GM23338 (cell line): ENCODE data around the gene GOLGA6C. TPM values are rescaled to one million over a fixed set of nuclear protein-coding genes. Genes with fewer than 3 reads are reported as not detected.

Experiments
- ATAC-seq: fragments of 200-7000 bp; cut with Tn5 transposase; 3 replicates; pipeline ENCODE4 v1.9.1; 2020
- DNase-seq: peaks from one replicate; pipeline ENCODE4 v3.0.0-alpha.2; 2015; ENCODE audit warnings: low spot score
- H2AFZ ChIP-seq: fragments of 200-600 bp; sonication (generic); 2 replicates; pipeline ENCODE4 v1.8.0; 2016; ENCODE audit warnings: antibody characterized with exemption, mild to moderate bottlenecking, moderate library complexity
- H3F3A ChIP-seq: fragments of 200-600 bp; sonication (generic); replicated peaks from 2 replicates; pipeline ENCODE4 v1.8.0; 2017; ENCODE audit warnings: antibody characterized with exemption, mixed run types, low read depth
- H3K27ac ChIP-seq: fragments of 200-600 bp; sonication (generic); 2 replicates; pipeline ENCODE4 v1.6.1; 2016; ENCODE audit warnings: low read depth
- H3K27me3 ChIP-seq: fragments of 200-600 bp; sonication (generic); 2 replicates; pipeline ENCODE4 v1.8.0; 2016; ENCODE audit warnings: mild to moderate bottlenecking, mixed run types, moderate library complexity; ENCODE audit not compliant: insufficient read depth
- H3K36me3 ChIP-seq: fragments of 200-600 bp; sonication (generic); 2 replicates; pipeline ENCODE4 v1.8.0; 2016; ENCODE audit warnings: mild to moderate bottlenecking; ENCODE audit not compliant: insufficient read depth
- H3K4me1 ChIP-seq: fragments of 200-600 bp; sonication (generic); 2 replicates; pipeline ENCODE4 v1.8.0; 2016; ENCODE audit warnings: mild to moderate bottlenecking, moderate library complexity; ENCODE audit not compliant: insufficient read depth
- H3K4me2 ChIP-seq: fragments of 200-600 bp; sonication (generic); 2 replicates; pipeline ENCODE4 v1.7.1; 2017; ENCODE audit warnings: mixed run types
- H3K4me3 ChIP-seq: fragments of 200-600 bp; sonication (generic); 2 replicates; pipeline ENCODE4 v1.6.1; 2016; ENCODE audit warnings: mixed run types
- H3K79me2 ChIP-seq: fragments of 200-600 bp; sonication (generic); replicated peaks from 2 replicates; pipeline ENCODE4 v1.8.0; 2017; ENCODE audit warnings: mild to moderate bottlenecking; ENCODE audit not compliant: insufficient read depth
- H3K9me2 ChIP-seq: fragments of 200-600 bp; sonication (generic); 2 replicates; pipeline ENCODE4 v1.8.0; 2017; ENCODE audit not compliant: insufficient read depth
- H4K20me1 ChIP-seq: fragments of 200-600 bp; sonication (generic); replicated peaks from 2 replicates; pipeline ENCODE4 v1.8.0; 2017; ENCODE audit warnings: mild to moderate bottlenecking; ENCODE audit not compliant: insufficient read depth
- H3K27ac Mint-ChIP-seq: 2 replicates; pipeline ENCODE4 v1.8.0; 2020; ENCODE audit warnings: inconsistent platforms, mild to moderate bottlenecking, moderate library complexity, mixed read lengths
- H3K27me3 Mint-ChIP-seq: 3 replicates; pipeline ENCODE4 v1.8.0; 2022; ENCODE audit warnings: low read depth, mild to moderate bottlenecking, moderate library complexity, mixed read lengths, inconsistent platforms; ENCODE audit not compliant: insufficient read depth, poor library complexity
- H3K36me3 Mint-ChIP-seq: 3 replicates; pipeline ENCODE4 v1.8.0; 2021; ENCODE audit warnings: low read depth, mild to moderate bottlenecking, inconsistent platforms, moderate library complexity, mixed read lengths
- H3K4me1 Mint-ChIP-seq: 3 replicates; pipeline ENCODE4 v1.8.0; 2020; ENCODE audit warnings: mild to moderate bottlenecking, inconsistent platforms, mixed read lengths
- H3K4me3 Mint-ChIP-seq: 3 replicates; pipeline ENCODE4 v1.8.0; 2021; ENCODE audit warnings: moderate library complexity, mild to moderate bottlenecking, inconsistent platforms, mixed read lengths
- H3K9me3 Mint-ChIP-seq: 3 replicates; pipeline ENCODE4 v1.8.0; 2020; ENCODE audit warnings: moderate library complexity, mild to moderate bottlenecking, inconsistent platforms, mixed read lengths
- EZH2 ChIP-seq: fragments of 200-600 bp; sonication (generic); IDR thresholded peaks from one replicate; pipeline ENCODE4 v1.8.0; 2017; ENCODE audit warnings: antibody characterized with exemption, mild to moderate bottlenecking, low read depth; ENCODE audit not compliant: unreplicated experiment
- JUNB ChIP-seq: IDR thresholded peaks from one replicate; pipeline ENCODE4 v1.6.1; 2016; ENCODE audit warnings: antibody characterized with exemption; ENCODE audit not compliant: unreplicated experiment
- NANOG ChIP-seq: IDR thresholded peaks from 2 replicates; pipeline ENCODE4 v1.6.1; 2016; ENCODE audit warnings: antibody characterized with exemption, borderline replicate concordance
- POLR2AphosphoS5 ChIP-seq: IDR thresholded peaks from 2 replicates; pipeline ENCODE4 v1.6.1; 2016; ENCODE audit warnings: antibody characterized with exemption, low read depth
- STAT1 ChIP-seq: IDR thresholded peaks from one replicate; pipeline ENCODE4 v1.6.1; 2016; ENCODE audit warnings: antibody characterized with exemption; ENCODE audit not compliant: unreplicated experiment
- ZNF114 ChIP-seq: fragments of 250-450 bp; sonication (Bioruptor Pico); IDR thresholded peaks from 2 replicates; pipeline ENCODE4 v1.5.0; 2020; ENCODE audit warnings: mild to moderate bottlenecking, moderate library complexity
- ZNF331 ChIP-seq: fragments of 250-450 bp; sonication (Bioruptor Pico); IDR thresholded peaks from 2 replicates; pipeline ENCODE4 v1.5.0; 2020; ENCODE audit warnings: low read depth, mild to moderate bottlenecking, moderate library complexity
- polyA plus RNA-seq: library from polyadenylated mRNA; unstranded; fragments of >200 nt; fragmentation: Nextera tagmentation; extraction: Ambion mirVana; gene quantifications from 2 replicates; pipeline ENCODE4 v1.2.1, GENCODE V29; 2016
- total RNA-seq: library from RNA; depleted of rRNA; stranded (reverse); fragments of >200 nt; shearing (Covaris generic); gene quantifications from 2 replicates; pipeline ENCODE4 v1.2.3, GENCODE V29; 2014
- TF ChIP-seq, protein P1 (sequence below): IDR thresholded peaks from one replicate; pipeline ENCODE4 v1.6.1; 2018; ENCODE audit warnings: antibody characterized with exemption; ENCODE audit not compliant: unreplicated experiment
- TF ChIP-seq, protein P2 (sequence below): IDR thresholded peaks from 2 replicates; pipeline ENCODE4 v1.6.1; 2016; ENCODE audit warnings: antibody characterized with exemption
- TF ChIP-seq, protein P3 (sequence below), 2 experiments: fragments of 200-600 bp in 1 of 2; sonication (generic) in 1 of 2; conservative IDR thresholded peaks; 2 replicates each; pipeline versions ENCODE4 v1.5.1 to v1.6.1; 2016 to 2017; ENCODE audit warnings: antibody characterized with exemption in 2 of 2, low read depth in 2 of 2, mild to moderate bottlenecking in 2 of 2, moderate library complexity in 1 of 2
- TF ChIP-seq, protein P4 (sequence below): fragments of 250-450 bp; sonication (Bioruptor Pico); IDR thresholded peaks from 2 replicates; pipeline ENCODE4 v1.5.0; 2020; ENCODE audit warnings: mild to moderate bottlenecking, moderate library complexity

The GOLGA6C gene
- total and polyA plus RNA-seq, 2 experiments from 2014 or later, result 0.34 to 1.3 TPM

DNA sequence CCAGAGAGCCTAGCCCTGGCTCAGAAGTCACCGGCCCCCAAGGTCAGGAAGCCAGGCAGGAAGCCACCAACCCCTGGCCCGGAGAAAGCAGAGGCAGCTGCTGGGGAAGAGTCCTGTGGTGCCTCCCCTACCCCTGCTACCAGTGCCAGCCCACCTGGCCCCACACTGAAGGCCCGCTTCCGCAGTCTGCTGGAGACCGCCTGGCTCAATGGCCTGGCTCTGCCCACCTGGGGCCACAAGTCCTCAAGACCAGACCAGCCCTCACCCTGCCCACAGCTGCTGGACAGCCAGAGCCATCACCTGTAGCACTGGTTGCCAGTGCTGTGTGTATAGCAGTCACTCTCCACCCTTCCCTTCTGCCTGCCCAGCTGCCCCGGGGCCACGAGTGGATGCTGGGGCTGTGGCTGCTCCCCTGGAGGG, 47.3 kb upstream of the GOLGA6C start (continued):
- TF ChIP-seq ZNF114 (CRISPR knock-in tag) (no peak), POLR2AphosphoS5 (no peak), ZNF331 (CRISPR knock-in tag) (no peak)

DNA sequence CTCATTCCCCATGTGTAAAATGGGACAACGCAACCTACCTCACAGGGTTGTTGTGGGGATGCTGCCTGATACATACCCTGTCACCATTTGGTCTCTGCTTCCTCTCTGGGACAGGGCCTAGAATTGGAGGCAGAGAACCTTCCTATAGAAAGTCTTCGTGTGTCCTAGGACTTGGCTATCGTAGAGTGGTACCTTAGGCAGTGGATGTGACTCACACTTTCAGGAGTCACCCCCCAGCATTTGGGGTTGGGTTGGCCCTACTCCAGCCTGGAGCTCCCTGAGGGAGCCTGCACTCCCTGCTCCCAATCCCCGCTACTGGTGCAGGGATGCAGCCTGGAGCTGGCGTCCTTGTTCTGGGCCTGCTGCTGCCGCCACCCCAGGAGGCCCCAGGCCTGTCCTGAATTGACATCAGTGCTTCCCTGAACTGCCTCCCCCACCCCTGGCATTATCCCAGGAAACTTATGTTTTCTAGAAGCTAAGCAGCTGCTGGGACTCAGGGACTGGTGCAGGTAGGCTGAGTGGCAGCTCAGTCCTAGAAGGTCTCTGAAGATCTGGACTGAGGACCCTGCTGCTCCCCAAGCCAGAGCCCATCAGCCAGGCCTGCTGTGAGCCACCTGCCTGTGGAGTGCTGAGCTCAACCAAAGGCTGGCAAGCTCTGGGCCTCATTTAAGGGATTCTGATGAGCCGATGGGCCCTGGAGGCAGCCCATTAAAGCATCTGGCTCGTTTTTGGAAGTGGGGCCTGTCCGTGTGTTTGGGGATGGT, 46.5 kb upstream of the GOLGA6C start:
- no peak overlapping the region for H3K4me2 ChIP-seq
- no peaks in the 10 kb centered on the region for H3K27me3 ChIP-seq
- H3K27ac ChIP-seq, result no peak overlapping the region
- peaks cover 14% of the 10 kb centered on the region; the same call in 1 of the 2 replicates for H3K36me3 ChIP-seq
- H4K20me1 ChIP-seq, result peaks cover 43% of the 10 kb centered on the region
- Mint-ChIP-seq H3K27me3 (peaks cover 15% of the 10 kb centered on the region), H3K4me1 (peaks cover 24% of the 10 kb centered on the region), H3K36me3 (peaks cover 42% of the 10 kb centered on the region), H3K9me3 (no peaks in the 10 kb centered on the region), H3K4me3 (no peak overlapping the region), H3K27ac (no peak overlapping the region)
- H3K79me2 ChIP-seq, result peaks cover 29% of the 10 kb centered on the region
- H3K4me1 ChIP-seq, result no peaks in the 10 kb centered on the region; the same call in 1 of the 2 replicates
- H3K9me2 ChIP-seq, result no peaks in the 10 kb centered on the region
- no peaks in the 10 kb centered on the region for H3F3A ChIP-seq
- H2AFZ ChIP-seq, result no peak overlapping the region
- no peak for DNase-seq
- ATAC-seq, result no peak
- H3K4me3 ChIP-seq, result no peak overlapping the region
- no peak for TF ChIP-seq NANOG
- TF ChIP-seq JUNB, result no peak
- TF ChIP-seq, protein P1, sequence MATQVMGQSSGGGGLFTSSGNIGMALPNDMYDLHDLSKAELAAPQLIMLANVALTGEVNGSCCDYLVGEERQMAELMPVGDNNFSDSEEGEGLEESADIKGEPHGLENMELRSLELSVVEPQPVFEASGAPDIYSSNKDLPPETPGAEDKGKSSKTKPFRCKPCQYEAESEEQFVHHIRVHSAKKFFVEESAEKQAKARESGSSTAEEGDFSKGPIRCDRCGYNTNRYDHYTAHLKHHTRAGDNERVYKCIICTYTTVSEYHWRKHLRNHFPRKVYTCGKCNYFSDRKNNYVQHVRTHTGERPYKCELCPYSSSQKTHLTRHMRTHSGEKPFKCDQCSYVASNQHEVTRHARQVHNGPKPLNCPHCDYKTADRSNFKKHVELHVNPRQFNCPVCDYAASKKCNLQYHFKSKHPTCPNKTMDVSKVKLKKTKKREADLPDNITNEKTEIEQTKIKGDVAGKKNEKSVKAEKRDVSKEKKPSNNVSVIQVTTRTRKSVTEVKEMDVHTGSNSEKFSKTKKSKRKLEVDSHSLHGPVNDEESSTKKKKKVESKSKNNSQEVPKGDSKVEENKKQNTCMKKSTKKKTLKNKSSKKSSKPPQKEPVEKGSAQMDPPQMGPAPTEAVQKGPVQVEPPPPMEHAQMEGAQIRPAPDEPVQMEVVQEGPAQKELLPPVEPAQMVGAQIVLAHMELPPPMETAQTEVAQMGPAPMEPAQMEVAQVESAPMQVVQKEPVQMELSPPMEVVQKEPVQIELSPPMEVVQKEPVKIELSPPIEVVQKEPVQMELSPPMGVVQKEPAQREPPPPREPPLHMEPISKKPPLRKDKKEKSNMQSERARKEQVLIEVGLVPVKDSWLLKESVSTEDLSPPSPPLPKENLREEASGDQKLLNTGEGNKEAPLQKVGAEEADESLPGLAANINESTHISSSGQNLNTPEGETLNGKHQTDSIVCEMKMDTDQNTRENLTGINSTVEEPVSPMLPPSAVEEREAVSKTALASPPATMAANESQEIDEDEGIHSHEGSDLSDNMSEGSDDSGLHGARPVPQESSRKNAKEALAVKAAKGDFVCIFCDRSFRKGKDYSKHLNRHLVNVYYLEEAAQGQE, result no peak
- TF ChIP-seq ZNF331 (CRISPR knock-in tag), result no peak
- TF ChIP-seq, protein P2, sequence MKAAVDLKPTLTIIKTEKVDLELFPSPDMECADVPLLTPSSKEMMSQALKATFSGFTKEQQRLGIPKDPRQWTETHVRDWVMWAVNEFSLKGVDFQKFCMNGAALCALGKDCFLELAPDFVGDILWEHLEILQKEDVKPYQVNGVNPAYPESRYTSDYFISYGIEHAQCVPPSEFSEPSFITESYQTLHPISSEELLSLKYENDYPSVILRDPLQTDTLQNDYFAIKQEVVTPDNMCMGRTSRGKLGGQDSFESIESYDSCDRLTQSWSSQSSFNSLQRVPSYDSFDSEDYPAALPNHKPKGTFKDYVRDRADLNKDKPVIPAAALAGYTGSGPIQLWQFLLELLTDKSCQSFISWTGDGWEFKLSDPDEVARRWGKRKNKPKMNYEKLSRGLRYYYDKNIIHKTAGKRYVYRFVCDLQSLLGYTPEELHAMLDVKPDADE, result no peak
- no peak for TF ChIP-seq ZNF114 (CRISPR knock-in tag)
- TF ChIP-seq POLR2AphosphoS5, result no peak
- TF ChIP-seq EZH2, result no peak
- TF ChIP-seq, protein P3, sequence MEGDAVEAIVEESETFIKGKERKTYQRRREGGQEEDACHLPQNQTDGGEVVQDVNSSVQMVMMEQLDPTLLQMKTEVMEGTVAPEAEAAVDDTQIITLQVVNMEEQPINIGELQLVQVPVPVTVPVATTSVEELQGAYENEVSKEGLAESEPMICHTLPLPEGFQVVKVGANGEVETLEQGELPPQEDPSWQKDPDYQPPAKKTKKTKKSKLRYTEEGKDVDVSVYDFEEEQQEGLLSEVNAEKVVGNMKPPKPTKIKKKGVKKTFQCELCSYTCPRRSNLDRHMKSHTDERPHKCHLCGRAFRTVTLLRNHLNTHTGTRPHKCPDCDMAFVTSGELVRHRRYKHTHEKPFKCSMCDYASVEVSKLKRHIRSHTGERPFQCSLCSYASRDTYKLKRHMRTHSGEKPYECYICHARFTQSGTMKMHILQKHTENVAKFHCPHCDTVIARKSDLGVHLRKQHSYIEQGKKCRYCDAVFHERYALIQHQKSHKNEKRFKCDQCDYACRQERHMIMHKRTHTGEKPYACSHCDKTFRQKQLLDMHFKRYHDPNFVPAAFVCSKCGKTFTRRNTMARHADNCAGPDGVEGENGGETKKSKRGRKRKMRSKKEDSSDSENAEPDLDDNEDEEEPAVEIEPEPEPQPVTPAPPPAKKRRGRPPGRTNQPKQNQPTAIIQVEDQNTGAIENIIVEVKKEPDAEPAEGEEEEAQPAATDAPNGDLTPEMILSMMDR (conservative IDR thresholded peaks at IDR 0.05; ENCODE audit: low read depth in 2 of 2), result no peak
- TF ChIP-seq STAT1, result no peak
- TF ChIP-seq, protein P4, sequence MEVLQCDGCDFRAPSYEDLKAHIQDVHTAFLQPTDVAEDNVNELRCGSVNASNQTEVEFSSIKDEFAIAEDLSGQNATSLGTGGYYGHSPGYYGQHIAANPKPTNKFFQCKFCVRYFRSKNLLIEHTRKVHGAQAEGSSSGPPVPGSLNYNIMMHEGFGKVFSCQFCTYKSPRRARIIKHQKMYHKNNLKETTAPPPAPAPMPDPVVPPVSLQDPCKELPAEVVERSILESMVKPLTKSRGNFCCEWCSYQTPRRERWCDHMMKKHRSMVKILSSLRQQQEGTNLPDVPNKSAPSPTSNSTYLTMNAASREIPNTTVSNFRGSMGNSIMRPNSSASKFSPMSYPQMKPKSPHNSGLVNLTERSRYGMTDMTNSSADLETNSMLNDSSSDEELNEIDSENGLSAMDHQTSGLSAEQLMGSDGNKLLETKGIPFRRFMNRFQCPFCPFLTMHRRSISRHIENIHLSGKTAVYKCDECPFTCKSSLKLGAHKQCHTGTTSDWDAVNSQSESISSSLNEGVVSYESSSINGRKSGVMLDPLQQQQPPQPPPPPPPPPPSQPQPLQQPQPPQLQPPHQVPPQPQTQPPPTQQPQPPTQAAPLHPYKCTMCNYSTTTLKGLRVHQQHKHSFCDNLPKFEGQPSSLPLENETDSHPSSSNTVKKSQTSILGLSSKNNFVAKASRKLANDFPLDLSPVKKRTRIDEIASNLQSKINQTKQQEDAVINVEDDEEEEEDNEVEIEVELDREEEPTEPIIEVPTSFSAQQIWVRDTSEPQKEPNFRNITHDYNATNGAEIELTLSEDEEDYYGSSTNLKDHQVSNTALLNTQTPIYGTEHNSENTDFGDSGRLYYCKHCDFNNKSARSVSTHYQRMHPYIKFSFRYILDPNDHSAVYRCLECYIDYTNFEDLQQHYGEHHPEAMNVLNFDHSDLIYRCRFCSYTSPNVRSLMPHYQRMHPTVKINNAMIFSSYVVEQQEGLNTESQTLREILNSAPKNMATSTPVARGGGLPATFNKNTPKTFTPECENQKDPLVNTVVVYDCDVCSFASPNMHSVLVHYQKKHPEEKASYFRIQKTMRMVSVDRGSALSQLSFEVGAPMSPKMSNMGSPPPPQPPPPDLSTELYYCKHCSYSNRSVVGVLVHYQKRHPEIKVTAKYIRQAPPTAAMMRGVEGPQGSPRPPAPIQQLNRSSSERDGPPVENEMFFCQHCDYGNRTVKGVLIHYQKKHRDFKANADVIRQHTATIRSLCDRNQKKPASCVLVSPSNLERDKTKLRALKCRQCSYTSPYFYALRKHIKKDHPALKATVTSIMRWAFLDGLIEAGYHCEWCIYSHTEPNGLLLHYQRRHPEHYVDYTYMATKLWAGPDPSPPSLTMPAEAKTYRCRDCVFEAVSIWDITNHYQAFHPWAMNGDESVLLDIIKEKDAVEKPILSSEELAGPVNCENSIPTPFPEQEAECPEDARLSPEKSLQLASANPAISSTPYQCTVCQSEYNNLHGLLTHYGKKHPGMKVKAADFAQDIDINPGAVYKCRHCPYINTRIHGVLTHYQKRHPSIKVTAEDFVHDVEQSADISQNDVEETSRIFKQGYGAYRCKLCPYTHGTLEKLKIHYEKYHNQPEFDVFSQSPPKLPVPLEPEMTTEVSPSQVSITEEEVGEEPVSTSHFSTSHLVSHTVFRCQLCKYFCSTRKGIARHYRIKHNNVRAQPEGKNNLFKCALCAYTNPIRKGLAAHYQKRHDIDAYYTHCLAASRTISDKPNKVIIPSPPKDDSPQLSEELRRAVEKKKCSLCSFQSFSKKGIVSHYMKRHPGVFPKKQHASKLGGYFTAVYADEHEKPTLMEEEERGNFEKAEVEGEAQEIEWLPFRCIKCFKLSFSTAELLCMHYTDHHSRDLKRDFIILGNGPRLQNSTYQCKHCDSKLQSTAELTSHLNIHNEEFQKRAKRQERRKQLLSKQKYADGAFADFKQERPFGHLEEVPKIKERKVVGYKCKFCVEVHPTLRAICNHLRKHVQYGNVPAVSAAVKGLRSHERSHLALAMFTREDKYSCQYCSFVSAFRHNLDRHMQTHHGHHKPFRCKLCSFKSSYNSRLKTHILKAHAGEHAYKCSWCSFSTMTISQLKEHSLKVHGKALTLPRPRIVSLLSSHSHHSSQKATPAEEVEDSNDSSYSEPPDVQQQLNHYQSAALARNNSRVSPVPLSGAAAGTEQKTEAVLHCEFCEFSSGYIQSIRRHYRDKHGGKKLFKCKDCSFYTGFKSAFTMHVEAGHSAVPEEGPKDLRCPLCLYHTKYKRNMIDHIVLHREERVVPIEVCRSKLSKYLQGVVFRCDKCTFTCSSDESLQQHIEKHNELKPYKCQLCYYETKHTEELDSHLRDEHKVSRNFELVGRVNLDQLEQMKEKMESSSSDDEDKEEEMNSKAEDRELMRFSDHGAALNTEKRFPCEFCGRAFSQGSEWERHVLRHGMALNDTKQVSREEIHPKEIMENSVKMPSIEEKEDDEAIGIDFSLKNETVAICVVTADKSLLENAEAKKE, result no peak
